ENCODE measurements around the gene LAMC2. TPM values are rescaled to one million over a fixed set of nuclear protein-coding genes. Genes with fewer than 3 reads are reported as not detected.

The LAMC2 gene
- total and polyA plus RNA-seq, 11 donors, result 0.50 to 15.4 (median 1.5) TPM

DNA sequence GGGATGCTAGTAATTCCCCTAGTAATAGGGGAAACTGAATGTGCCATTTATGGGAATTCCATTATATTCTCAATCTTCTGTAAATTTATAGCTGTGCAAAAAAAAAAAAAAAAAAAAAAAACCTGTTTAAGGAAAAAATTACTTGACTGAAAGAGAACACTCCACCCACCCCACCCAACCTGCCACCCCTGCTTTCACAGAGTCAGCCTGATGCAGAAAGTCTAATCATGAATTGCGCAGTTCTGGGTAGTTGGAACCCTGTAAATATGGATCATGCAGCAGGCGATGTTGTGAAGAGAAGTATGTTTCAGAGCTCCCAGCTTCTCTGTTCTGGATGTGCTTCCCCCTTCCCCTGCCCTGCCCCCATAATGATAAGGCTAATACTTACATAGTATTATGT is 19.6 kb upstream of the LAMC2 start:
- no peak overlapping the region for H3K4me3 ChIP-seq
- no peak for ATAC-seq
- TF ChIP-seq, protein P1, sequence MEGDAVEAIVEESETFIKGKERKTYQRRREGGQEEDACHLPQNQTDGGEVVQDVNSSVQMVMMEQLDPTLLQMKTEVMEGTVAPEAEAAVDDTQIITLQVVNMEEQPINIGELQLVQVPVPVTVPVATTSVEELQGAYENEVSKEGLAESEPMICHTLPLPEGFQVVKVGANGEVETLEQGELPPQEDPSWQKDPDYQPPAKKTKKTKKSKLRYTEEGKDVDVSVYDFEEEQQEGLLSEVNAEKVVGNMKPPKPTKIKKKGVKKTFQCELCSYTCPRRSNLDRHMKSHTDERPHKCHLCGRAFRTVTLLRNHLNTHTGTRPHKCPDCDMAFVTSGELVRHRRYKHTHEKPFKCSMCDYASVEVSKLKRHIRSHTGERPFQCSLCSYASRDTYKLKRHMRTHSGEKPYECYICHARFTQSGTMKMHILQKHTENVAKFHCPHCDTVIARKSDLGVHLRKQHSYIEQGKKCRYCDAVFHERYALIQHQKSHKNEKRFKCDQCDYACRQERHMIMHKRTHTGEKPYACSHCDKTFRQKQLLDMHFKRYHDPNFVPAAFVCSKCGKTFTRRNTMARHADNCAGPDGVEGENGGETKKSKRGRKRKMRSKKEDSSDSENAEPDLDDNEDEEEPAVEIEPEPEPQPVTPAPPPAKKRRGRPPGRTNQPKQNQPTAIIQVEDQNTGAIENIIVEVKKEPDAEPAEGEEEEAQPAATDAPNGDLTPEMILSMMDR (IDR thresholded peaks at IDR 0.05), result no peak
- TF ChIP-seq POLR2A (IDR thresholded peaks at IDR 0.05), result no peak
- DNase-seq, result no peak
- H3K27ac ChIP-seq, result no peak overlapping the region
- 96 to 98% (median 96%) methylated on average over 2 of the region's 2 CpGs for WGBS, 4 donors
- no peaks in the 10 kb centered on the region for H3K9me3 ChIP-seq
- H3K4me1 ChIP-seq, result no peaks in the 10 kb centered on the region
- H3K27me3 ChIP-seq, result no peaks in the 10 kb centered on the region
- no peaks in the 10 kb centered on the region for H3K36me3 ChIP-seq
- intact Hi-C loops (cut with DNase I), result no loop called here

DNA sequence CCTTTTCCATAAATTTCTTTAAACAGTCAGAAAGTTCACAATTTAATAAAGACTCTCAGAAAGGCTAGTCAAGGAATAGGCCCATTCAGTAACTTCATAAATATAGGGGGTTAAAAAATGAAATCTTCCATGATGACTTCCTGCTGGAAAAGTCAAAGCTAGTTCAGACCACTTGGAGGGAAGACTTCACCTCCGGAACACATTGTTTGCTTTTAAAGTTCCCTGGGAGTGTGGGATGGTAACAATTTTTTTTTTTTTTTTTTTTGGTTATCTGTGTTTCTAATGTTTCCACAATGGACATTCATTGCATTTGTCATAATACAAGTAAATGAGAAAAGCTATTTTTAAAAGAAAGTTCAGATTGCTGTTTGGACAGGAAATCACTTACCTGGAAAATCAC is 18.4 kb upstream of the LAMC2 start:
- TF ChIP-seq POLR2A (IDR thresholded peaks at IDR 0.05), result no peak
- TF ChIP-seq, protein P1 (IDR thresholded peaks at IDR 0.05), result no peak
- intact Hi-C loops (cut with DNase I), result no loop called here
- 45 to 66% (median 60%) methylated on average over 1 of the region's 1 CpG for WGBS, 4 donors
- DNase-seq (no peak), ATAC-seq (no peak)
- Histone ChIP-seq H3K4me1 (no peaks in the 10 kb centered on the region), H3K36me3 (no peaks in the 10 kb centered on the region), H3K27ac (no peak overlapping the region), H3K9me3 (no peaks in the 10 kb centered on the region), H3K27me3 (no peaks in the 10 kb centered on the region), H3K4me3 (no peak overlapping the region)

DNA sequence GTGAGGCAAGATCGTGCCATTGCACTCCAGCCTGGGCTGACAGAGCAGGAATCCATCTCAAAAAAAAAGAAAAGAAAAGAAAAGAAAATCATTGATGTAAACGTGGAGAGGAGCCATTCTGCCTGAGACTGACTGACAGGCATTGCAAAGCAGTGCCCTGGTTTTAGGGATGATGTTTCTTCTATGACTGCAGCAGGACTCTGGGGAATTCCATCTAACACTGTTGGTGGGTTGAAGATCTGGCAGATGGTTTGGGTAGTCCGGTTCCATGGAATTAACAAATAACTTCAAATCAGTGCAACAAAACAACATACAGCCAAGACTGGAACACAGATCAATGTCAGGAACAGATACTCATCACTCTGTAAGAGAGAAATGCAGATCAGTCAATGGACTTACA is 17.8 kb upstream of the LAMC2 start:
- Histone ChIP-seq H3K27ac (no peak overlapping the region), H3K4me3 (no peak overlapping the region), H3K9me3 (no peaks in the 10 kb centered on the region), H3K36me3 (no peaks in the 10 kb centered on the region), H3K27me3 (no peaks in the 10 kb centered on the region), H3K4me1 (no peaks in the 10 kb centered on the region)
- intact Hi-C loops (cut with DNase I), result no loop called here
- TF ChIP-seq POLR2A (IDR thresholded peaks at IDR 0.05), result no peak
- TF ChIP-seq, protein P1 (IDR thresholded peaks at IDR 0.05), result no peak
- WGBS, 4 donors, result 67 to 85% (median 81%) methylated on average over 3 of the region's 3 CpGs
- DNase-seq (no peak), ATAC-seq (no peak)

DNA sequence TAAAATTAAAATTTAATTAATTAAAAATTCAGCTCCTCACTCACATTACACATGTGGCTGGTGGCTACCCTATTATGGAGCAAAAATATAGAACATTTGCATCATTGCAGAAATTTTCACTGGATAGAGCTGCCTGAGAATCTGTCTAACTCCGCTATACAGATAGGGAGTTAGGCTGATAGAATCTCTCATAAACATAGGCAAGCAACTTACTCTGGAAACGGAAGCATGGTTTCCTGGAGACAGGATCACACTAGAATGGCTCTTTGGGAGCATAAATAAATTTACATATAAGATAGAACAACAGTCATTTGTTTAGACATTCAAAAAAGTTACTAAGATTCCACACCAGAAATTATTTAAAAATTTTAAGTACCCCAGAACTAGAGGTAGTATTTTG is 12.2 kb upstream of the LAMC2 start:
- H3K9me3 ChIP-seq, result no peaks in the 10 kb centered on the region
- ATAC-seq, result no peak
- no peak overlapping the region for H3K27ac ChIP-seq
- TF ChIP-seq, protein P1 (IDR thresholded peaks at IDR 0.05), result no peak
- no peak for TF ChIP-seq POLR2A (IDR thresholded peaks at IDR 0.05)
- H3K27me3 ChIP-seq, result no peaks in the 10 kb centered on the region
- WGBS, 4 donors, result 63 to 70% (median 68%) methylated on average over 2 of the region's 2 CpGs
- H3K36me3 ChIP-seq, result no peaks in the 10 kb centered on the region
- no peak for DNase-seq
- peaks cover 0 to 9% (median 1%) of the 10 kb centered on the region in 12 donors for H3K4me1 ChIP-seq
- intact Hi-C loops (cut with DNase I), result no loop called here
- H3K4me3 ChIP-seq, result no peak overlapping the region
